ENCODE data around the gene GVQW3.
A peak's percentile ranks its signal among the peaks of the same experiment; 100 is the strongest.

GVQW3 gene

DNA sequence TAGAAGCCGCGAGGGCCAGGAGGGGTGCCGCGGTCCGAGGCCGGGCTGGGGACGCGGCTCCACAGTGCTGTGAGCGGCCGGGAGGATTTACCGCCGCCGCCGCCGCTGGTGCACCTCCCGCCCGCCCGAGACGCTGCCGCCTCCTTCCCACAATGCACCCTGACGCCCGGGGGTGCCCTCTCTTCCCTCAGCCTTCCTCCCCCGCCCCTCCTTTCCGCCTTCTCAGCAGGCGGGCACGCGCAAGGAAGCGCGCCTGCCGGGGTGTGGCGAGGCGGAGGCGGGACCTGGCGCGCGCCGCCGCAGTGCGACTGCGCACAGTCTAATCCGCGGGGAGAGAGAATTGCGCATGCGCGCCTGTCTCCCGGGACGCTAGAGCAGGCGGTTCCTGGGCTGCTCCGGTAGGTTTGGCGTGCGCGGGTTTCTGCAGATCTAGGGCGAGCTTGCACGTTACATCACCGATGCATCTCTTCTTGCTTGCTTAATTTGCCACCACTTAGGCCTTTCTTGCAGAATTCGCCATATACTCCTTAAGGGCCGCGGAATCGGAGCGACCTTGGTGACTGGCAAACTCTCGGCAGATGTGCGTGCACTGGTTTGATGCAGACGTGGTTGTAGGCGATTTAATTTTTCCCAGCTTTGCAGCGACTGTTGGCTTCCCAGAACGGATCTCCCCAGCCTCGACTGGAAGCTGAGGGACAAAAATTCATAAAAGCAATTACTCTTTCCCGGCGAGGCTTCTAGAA lies at the start of gene GVQW3, which contains the start of gene THAP12:
Gene GVQW3, plus strand, starts transcription at position 347 of the 743 bp plus-strand sequence. CDS start 506 bp downstream, outside the sequence.
Gene THAP12, minus strand, starts transcription at position 156 of the 743 bp plus-strand sequence. CDS start 296 bp downstream, outside the sequence.
- peak; percentile 98 for DNase-seq

- DNase-seq: no peak
Measured at GRCh38 chr11:76334826-76335389, 46.2 kb upstream of the GVQW3 start.

- peak; percentile 14 for DNase-seq
Measured at GRCh38 chr11:76335842-76336241, 45.3 kb upstream of the GVQW3 start.

- no peak for DNase-seq
Measured at GRCh38 chr11:76336597-76336996, 44.5 kb upstream of the GVQW3 start.

DNA sequence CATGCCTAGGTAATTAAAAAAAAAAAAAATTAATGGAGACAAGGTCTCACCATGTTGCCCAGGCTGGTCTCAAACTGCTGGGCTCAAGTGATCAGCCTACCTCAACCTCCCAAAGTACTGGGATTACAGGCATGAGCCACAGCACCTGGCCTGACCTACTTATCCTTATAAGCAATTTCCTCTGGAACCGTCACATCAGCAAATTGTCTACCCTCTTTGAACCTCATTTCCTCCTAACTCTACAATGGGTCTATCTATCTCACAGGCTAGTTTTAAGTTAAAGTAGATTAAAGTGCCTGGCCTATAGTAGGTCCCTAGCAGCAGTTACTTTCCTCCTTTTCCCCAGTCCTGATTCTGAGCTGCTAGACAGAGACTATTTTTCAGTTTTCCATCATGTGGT lies 43.7 kb upstream of the GVQW3 start:
- no peak for DNase-seq

DNA sequence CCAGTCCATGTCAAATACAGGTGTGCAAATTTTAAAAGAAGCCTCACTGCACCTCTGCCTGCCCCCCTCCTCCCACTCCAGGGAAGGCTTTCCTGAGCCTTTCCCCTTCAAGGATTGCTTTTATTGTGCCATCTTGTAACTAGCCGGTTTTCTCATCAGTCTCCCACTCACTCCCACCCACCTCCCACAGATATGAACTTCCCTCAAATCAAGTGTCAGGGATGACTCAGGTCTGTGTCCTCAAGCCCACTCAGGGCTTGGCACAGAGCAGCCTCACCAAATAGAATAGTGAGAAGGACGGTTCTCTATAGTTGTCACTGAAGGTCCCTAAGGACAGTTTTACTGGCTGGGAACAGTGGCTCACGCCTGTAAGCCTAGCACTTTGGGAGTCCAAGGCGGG lies 43.2 kb upstream of the GVQW3 start:
- no peak for DNase-seq

GRCh38 chr11:76339221-76339620 lies 41.9 kb upstream of the GVQW3 start:
- DNase-seq: peak; percentile 10

DNA sequence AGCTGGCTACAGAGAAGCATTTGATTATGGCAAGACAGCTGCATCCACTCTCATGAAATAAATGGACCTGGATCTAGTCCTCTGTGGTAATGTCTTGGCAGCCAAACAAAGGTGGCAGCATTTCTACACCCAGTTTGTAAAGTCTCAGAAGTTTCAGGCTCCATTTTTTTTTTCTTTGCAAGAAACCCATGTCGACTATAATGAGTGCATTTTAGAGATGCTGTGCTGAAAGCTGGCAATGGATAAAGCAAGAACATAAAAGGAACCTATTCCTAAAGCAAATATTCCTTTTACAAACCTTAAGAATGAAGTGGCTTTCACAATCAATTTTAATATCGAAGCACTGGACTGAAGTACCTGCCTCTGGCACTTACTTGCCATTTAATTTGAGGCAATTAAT lies 33.7 kb upstream of the GVQW3 start:
- DNase-seq: no peak

- DNase-seq: no peak
Measured at GRCh38 chr11:76348348-76348747, 32.8 kb upstream of the GVQW3 start.

DNA sequence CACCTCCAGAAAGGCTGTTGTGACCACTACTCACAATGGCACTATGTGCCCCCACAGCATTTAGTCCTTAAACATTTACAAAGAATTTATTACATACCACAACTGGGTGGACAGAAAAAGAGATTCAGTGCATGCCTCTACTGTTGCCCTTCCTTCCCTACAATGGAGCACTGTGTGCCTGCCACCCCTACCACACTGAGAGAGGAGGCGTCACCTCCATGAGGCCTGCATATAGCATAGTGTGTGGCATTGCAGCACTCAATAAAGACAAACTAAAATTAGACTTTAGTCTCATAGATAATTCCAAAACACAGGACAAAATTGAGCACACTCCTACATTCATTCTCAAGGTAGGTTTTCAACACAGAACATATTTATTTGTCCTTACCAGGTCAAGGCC lies 26.0 kb upstream of the GVQW3 start:
- DNase-seq: no peak

GRCh38 chr11:76361374-76361773 lies 19.7 kb upstream of the GVQW3 start:
- no peak for DNase-seq

DNA sequence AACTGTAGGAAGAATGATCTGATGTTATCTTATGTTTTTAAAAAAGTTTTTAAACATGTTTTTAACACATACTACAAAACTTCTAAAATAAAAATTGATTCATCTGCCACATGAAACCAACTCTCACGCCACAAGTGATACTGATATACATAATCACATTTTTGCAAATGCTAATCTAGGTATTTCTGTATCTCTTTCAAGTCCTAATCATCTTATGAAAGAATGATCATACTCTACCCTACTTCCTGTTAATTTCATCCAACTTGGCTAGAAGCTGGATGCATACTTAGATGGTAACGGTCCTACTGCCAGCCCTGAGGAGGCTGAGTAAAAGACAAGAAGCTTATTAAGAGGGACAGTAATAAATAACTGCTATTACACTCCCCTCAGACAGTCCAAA lies 19.3 kb upstream of the GVQW3 start:
- DNase-seq: no peak

- no peak for DNase-seq
Measured at GRCh38 chr11:76362716-76363115, 18.4 kb upstream of the GVQW3 start.

- DNase-seq: no peak
Measured at GRCh38 chr11:76365038-76365679, 16.0 kb upstream of the GVQW3 start.

GRCh38 chr11:76368490-76368889 lies 12.6 kb upstream of the GVQW3 start:
- no peak for DNase-seq

DNA sequence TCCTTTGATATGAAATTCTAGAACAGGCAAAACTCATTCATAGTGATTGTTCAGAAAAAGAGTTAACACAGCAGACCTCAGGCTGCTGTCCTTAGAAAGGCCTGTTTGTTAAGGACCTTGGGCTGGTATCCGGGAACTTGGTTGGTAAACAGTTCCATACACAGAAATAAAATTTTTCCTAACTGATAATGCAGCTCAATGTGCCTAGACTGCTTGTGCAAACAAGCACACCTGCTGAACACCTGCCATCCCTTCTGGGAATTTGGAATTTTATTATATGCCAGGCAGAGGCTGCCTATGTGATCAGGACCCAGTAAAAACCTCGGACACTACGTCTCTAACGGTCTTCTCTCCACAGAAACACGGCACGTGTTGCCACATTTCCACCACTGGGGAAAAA lies 11.7 kb upstream of the GVQW3 start:
- DNase-seq: no peak

DNA sequence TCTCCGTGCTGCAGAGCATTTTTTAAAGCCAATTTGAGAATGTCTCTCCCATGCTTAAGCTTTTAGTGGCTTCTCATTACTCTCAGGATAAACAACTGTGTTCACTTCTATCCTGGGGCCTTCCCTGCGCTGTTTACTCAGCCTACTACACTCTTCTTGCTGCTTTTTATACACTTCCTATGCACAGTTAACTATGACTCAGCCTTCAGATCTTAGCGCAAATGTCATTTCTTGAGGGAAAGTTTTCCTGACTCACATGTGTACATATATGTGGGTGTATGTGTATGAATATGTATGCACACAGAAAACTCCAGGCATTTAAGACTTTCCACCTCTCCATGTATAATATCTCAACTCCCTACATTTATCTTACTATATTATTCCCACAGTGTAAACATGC lies 10.0 kb upstream of the GVQW3 start:
- peak; percentile 36 for DNase-seq

DNA sequence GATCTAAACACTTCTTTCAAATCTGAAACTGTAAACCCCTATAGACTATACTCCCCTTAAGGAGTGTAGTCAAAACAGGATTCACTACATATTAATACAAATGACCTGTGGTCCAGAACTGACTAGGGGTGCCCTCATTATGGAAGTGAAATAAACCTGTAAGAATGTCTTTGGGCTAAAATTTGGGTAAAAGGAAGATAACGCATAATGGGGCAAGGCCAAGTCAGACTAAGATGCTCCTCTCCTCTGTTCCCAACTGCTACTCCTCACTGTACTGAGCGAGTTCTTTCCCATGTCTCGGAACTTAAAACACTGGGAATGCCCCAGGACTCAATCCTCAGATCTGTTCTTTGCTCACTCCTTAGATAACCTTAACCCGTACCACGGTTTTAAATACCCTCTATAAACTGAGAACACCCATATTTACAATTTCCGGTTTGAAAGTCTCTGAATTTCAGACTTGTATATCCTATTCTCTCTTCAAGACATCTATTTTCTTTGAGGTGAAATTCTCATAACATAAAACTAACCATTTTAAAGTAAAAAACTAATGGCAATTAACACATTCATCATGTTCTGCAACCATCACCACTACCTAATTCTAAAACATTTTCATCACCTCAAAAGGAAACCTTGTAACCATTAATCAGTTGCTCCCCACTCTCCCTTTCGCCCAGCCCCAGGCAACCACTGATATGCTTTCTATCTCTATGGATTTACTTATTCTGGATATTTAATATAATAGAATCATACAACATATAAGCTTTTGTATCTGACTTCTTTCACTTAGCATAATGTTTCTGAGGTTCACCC lies 4.2 kb upstream of the GVQW3 start:
- no peak for DNase-seq

DNA sequence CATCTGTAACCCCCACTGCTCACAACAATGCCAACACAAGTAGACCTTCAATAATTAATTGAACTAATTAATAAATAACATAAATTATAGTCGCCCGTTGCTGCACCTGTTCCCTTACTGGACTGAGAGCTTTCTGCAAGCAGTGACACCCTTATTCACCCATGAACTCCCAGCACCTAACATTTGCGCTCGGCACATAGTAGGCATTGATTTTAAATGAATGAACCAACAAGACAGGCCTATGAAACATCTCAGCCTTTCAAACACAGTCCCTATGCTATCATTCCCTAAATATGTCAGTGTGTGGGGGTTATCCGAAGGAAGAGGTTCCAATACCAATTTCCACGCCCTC lies 1.3 kb upstream of the GVQW3 start:
- no peak for DNase-seq

DNA sequence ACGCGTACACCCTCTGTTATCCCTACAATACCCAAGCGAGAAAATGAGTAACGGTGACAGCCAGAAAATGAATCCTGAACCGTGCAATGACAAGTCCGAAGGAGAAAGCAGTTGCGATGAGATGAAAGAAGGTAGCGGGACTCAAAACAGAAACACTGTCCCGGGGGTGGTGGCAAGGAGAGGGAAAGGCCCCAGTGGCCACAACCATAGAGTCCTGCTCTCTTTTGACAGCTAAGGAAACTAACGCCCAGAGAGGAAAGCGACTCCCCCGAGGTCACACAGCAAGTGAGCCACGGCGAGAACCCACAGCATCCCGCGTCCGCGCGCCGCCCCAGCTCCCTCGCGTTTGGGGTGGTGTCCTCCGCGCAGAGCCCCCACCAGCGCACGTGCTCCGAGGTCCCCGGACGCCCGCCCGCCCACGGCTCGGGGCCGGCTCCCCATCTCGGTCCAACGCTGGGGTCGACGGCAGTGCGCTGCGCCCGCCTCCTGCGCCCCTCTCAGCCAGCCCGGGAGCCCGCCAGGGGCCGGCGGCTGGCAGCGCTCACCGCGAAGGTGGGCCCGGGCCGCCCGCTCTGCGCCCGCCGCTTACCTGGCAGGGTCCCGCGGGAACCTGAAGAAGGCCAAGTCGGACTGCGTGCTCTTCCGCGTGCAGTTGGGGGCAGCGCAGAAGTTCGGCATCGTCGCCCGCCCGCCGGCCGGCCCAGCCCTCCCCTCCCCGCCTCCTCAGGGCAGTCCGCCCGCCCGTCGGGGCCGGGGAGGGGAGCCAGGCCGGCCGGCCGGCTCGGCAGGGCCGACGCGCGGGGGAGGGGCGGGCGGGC lies 755 bp upstream of the GVQW3 start:
- peak; percentile 55 for DNase-seq

- DNase-seq: no peak
Measured at GRCh38 chr11:76382209-76382608, 1.1 kb downstream of the GVQW3 start.

DNA sequence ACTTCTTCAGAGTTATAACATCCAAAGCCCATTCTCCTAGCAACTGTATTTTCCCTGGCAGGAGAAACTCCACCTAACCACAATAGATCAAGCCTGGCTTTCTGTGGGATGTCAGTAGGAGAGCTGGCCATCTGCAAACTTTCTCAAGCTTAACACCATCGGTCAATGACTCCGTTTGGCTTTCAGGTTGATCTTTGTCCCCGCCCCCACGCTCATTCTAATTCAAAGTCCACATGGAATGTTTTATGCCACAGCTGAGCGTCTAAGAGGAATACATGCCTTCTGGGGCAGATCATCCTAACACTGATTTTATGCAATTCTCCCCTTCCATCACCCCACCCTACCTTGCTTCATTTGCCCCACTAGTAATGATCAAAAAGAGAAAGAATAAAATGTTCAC lies 4.8 kb downstream of the GVQW3 start:
- DNase-seq: no peak

- DNase-seq: no peak
Measured at GRCh38 chr11:76388408-76388807, 7.3 kb downstream of the GVQW3 start.

Data from CD4-positive, alpha-beta T cell treated with Interleukin-4 for 4 hours (primary cell).